Suppressor macrophage treated with lipopolysaccharide for 4 hours (primary cell): ENCODE results near the gene HRH1.
A peak's percentile ranks its signal among the peaks of the same experiment; 100 is the strongest.
"Not testable (repeated sequence)": the region's sequence is repeated elsewhere in the genome, so short reads cannot be mapped to it uniquely, and the experiment has no call there.

Source experiments
- DNase-seq: peaks from one replicate; pipeline ENCODE4 v3.0.0-alpha.2; 2020

HRH1 gene

GRCh38 chr3:11154036-11154952, at the start of gene HRH1:
Gene HRH1 (plus strand): TSS chr3:11154493. CDS start chr3:11259038, 104,545 bp downstream.
- DNase-seq = peak; percentile 23

GRCh38 chr3:11113316-11113715, 41.0 kb upstream of the HRH1 start:
- DNase-seq = not testable (repeated sequence)

DNA sequence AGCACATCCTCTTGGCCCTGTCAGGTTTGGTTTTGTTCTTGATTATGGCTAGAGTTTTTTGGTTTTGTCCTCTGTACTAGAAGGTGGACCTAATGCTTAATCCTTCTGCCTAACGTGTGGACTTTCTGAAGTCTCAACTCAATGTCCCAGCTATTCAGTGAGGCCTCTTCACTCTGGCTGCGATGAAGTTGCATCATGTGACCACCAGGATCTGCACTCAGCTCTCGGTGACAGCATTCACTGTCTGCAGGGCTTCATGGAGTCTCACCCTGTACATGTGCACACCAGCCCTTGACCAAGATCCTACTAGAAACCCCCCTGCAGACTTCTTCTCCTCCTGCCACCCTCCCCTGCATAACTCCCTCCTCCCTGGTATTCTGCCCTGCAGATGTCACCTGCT, 38.7 kb upstream of the HRH1 start:
- DNase-seq = no peak

- DNase-seq = no peak
Observed at GRCh38 chr3:11116336-11117059, 37.8 kb upstream of the HRH1 start.

- DNase-seq = no peak
Observed at GRCh38 chr3:11117591-11117990, 36.7 kb upstream of the HRH1 start.

GRCh38 chr3:11118181-11118682, 36.1 kb upstream of the HRH1 start:
- DNase-seq = no peak

DNA sequence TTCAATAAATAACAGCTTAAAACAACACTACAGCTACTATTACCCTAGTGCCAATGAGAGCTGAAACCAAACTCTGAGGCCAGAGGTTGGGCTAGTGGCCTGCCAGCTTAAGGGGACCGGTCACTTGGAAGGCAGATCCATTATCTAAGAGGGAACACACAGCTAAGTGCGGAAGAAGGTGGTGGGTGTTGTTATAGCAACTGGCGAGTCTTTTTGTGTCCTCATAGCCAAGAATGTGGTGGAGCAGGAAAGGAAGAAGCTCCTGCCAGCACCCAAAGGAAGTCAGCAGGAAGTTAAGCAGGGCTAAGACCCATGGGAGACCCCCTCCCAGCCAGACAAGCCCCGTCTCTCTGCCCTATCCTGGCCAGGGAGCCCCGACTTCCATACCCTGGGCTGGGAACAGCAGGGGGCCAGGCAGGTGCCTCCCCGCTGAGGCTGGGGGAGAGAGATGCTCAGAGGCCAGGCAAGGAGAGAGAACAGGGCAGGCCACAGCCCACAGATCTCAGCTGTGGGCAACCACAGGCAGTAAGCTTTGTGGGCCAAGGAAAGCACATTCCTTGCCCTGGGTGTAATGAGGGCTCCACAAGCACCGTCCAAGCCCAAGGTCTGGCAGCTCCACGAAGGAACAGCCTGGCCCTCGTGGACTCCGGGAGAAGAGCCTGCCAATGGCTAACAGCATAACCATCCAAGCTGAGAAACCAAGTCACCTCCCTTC, 34.0 kb upstream of the HRH1 start:
- no peak for DNase-seq

DNA sequence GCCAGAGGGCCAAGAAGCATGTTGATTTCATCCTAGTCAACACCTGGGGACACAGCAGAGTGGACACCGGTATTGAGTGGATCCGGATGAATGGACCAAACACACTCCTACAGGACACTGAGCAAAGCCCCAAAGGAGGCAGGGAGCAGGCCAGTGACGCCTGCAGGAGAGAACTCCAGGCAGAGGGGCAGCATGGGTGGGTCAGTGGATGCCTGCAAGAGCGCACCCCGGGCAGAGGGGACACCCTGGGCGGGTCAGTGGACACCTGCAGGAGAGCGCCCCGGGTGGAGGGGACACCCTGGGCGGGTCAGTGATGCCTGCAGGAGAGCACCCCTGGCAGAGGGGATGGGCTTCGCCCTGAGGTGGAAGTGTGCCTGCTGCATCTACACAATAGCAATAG, 27.6 kb upstream of the HRH1 start:
- no peak for DNase-seq

GRCh38 chr3:11128682-11129632, 25.3 kb upstream of the HRH1 start:
- DNase-seq = no peak

DNA sequence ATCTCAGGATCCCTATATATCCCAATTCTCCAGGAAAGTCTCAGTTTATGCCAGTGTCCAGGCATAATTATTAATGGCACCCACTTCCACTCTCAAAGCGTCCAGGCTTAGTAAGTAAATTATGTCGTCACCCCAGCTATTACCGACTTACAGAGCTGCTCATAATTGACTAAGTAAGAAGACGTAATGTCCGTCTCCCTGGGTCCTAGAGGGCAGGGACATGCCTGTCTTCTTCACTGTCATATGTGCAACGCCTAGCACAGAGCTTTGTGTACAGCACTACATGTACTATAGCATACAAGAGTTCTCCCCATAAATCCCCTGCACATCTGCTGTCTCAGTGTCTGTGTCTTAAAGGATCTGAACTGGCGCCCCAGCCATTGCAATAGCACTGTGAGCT, 23.9 kb upstream of the HRH1 start:
- no peak for DNase-seq

DNA sequence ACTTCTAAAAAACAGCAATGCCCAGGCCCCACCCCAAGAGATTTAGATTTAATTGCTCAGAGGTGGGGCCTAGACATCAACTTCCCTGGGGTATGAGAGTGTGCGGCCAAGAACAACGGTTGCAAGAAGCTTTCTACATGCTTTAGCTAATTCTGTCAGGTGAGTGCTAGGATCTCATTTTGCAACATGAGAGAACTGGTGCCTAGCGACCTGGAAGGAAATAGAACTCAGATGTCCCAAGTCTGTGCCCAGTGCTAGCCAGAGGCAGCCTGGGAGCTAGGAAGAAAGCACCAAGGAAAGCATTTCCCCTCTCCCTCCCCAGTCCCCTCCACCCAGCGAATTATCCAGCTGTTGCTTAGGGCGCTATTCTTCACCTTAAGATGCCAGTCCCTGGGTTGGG, 22.9 kb upstream of the HRH1 start:
- no peak for DNase-seq

DNA sequence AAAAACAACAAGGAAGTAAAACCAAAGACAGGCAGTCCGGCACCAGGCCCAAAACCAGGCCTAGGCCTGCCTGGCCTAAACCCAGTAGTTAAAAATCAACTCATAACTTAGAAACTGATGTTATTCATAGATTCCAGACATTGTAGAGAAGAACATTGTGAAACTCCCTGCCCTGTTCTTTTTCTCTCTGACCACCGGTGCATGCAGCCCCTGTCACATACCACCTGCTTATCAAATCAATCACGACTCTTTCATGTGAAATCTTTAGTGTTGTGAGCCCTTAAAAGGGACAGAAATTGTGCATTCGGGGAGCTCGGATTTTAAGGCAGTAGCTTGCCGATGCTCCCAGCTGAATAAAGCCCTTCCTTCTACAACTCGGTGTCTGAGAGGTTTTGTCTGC, 22.4 kb upstream of the HRH1 start:
- DNase-seq = not testable (repeated sequence)

- DNase-seq = no peak
Observed at GRCh38 chr3:11132861-11133260, 21.4 kb upstream of the HRH1 start.

DNA sequence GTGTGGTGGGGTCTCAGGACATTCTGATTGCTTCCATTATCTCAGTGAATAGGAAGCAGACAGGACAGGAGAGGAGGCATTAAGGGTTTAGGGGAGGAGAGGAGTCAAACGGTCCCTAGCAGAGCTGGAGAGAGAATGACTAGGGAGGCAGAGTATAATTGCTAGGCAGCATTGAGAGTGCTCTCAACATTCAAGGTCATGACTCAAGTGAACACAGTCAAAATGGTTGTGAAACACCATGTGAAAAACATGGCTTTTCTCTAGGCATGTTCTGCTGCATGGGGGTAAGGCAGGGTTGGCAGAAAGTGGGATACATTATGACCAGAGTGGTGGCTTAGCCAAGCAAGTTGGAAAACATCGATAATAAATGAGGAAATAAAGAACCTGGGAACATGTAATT, 19.5 kb upstream of the HRH1 start:
- no peak for DNase-seq

DNA sequence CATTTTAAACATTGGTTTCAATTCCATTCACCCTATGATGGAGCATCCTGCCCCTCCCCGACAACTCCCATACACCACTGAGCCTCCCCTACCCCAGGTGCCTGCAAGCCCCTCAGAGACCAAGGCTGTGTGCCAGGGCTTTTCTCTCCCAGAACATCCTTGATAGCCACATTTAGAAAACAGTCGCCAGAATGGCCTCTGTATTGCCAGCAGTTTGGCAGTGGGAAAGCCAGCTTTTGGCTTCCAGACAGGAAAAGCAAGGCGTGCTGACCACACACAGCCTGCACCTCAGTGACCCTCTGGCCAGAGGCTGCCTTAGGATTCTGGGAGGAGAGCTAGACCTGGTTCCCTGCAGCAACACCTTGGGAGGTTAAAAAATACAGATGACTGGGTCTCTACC, 18.2 kb upstream of the HRH1 start:
- DNase-seq = no peak

- no peak for DNase-seq
Observed at GRCh38 chr3:11136830-11137626, 17.3 kb upstream of the HRH1 start.

DNA sequence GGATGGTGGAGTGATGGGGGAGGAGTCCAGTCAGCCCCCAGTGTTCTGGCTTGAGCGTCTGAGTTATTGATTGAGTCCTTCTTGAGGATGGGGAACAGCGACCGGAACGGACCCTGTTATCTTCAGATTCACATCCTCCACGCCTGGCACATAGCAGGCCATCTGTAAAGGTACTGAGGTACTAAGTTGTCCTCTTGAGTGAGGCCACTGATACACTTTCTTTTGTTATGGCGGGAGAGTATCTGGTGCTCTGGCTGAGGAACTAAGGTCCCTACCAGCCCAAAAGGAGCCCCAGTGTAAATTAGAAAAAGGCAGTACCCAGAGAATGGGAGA, 16.7 kb upstream of the HRH1 start:
- no peak for DNase-seq

- no peak for DNase-seq
Observed at GRCh38 chr3:11138371-11138770, 15.9 kb upstream of the HRH1 start.

GRCh38 chr3:11140030-11140712, 14.1 kb upstream of the HRH1 start:
- DNase-seq = peak; percentile 55

DNA sequence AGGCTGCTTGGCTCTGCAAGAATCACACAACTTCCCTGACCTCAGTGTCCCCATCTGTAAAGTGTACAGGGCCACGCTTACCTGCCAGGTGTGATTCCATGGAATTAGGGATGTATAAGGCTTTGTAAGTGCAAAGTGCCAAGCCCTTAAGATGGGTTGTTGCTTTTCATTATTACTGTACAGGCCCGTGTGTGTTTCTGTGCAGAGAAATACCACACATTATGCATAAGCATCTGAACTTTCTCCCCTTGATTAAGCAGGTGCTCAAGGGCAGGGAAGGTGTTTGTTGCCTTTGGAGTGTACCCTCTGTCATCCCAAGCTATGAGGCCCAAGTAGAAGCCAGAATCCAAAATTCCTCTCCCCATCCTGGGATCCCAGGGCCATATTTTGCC, 13.6 kb upstream of the HRH1 start:
- DNase-seq = no peak

DNA sequence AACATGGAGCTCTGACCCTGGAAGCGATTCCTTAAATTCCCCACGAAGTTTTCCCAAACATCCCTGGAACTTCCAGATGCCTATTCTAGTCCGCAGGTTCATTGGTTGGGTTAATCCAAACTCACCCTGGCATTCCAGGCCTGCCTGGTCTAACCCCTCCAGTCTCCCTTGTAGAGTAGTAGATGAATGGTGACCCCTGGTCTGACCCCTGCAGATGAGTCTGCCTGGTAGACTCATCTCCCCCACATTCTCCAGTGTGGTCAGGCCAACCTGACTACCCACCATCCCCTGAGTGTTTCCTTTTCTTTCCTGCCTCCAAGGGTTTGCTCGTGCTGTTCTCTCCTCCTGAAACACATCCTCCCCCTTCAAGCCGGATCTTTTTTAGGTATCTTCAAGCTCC, 10.8 kb upstream of the HRH1 start:
- DNase-seq = no peak
